GM23248 (cell line): ENCODE results near the gene NCAM1.

Source experiments
- EZH2 ChIP-seq: fragments of 200-600 bp; sonication (generic); IDR thresholded peaks from 2 replicates; pipeline ENCODE4 v1.6.1; 2018; ENCODE audit warnings: antibody characterized with exemption, mild to moderate bottlenecking; ENCODE audit not compliant: insufficient read depth, poor library complexity, severe bottlenecking
- EZH2phosphoT487 ChIP-seq: fragments of 200-600 bp; sonication (generic); IDR thresholded peaks from 2 replicates; pipeline ENCODE4 v1.6.1; 2018; ENCODE audit warnings: antibody characterized with exemption, moderate library complexity, mild to moderate bottlenecking, low read depth; ENCODE audit not compliant: insufficient read depth

DNA sequence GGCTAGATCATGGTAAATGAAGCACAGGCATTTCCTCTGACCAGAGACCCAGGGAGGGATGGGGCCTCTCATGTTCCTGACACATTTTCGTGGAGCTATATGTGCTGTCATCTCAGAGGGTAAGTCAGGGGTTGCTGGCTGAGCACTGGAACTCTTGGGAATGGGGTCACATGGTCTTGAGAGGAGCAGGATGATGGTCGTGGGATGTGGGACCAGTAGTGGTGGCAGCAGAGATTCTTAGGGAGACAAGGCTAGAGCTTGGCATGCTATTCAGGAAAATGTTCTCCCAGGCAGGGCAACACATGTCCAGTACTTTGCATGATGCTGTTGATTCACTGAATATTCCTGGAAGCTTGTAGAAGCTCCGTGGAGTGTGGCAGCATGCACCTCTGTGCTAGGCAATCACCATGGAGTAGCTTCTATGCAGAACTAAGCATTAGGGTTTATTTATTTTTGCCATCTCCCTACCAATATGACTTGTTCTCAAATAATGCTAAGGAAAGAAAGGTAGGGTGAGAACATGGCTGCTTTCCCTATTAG lies 321.7 kb downstream of the NCAM1 start:
- TF ChIP-seq EZH2phosphoT487, result no peak
- no peak for TF ChIP-seq EZH2
